ENCODE measurements around the gene NHLH2.

GRCh38 chr1:115797486-115797885 is 43.4 kb downstream of the NHLH2 start:
- TF ChIP-seq ZC3H11A (IDR thresholded peaks at IDR 0.05) (no peak), ATOH8 (CRISPR knock-in tag; IDR thresholded peaks at IDR 0.05; ENCODE audit: low read depth) (no peak), MAFK (IDR thresholded peaks at IDR 0.05; ENCODE audit: partially characterized antibody) (no peak), MAX (IDR thresholded peaks at IDR 0.05) (no peak), CHD2 (IDR thresholded peaks at IDR 0.05; ENCODE audit: low read length, partially characterized antibody) (no peak), POLR2A (IDR thresholded peaks at IDR 0.05; ENCODE audit: low read length) (no peak), RFX5 (IDR thresholded peaks at IDR 0.05) (no peak), EHMT2 (IDR thresholded peaks at IDR 0.05; ENCODE audit: low read depth) (no peak), EP300 (IDR thresholded peaks at IDR 0.05) (no peak), SMC3 (IDR thresholded peaks at IDR 0.05) (no peak), CTCF (IDR thresholded peaks at IDR 0.05) (no peak), KDM1A (IDR thresholded peaks at IDR 0.05; ENCODE audit: low read depth) (no peak), REST (IDR thresholded peaks at IDR 0.05) (no peak)

Measured in A549 (cell line).